Trophoblast cell (in vitro differentiated cells and primary cell): ENCODE results near the gene PRR14.

Experiments used
- DNase-seq, 2 donors: peaks; one replicate each; pipeline ENCODE4 v3.0.0-alpha.2; 2016
- H2AFZ ChIP-seq: 2 replicates; pipeline ENCODE4 v1.6.1; 2013; ENCODE audit warnings: low read length, moderate library complexity, mild to moderate bottlenecking; ENCODE audit not compliant: insufficient read depth, poor library complexity
- H2AK5ac ChIP-seq: 2 replicates; pipeline ENCODE4 v1.6.1; 2013; ENCODE audit warnings: mild to moderate bottlenecking, low read length
- H2BK120ac ChIP-seq: 2 replicates; pipeline ENCODE4 v1.6.1; 2013; ENCODE audit warnings: low read length, mild to moderate bottlenecking, moderate library complexity; ENCODE audit not compliant: insufficient read depth, poor library complexity
- H2BK12ac ChIP-seq: 2 replicates; pipeline ENCODE4 v1.6.1; 2013; ENCODE audit warnings: mild to moderate bottlenecking, low read length, moderate library complexity
- H2BK5ac ChIP-seq: 2 replicates; pipeline ENCODE4 v1.6.1; 2013; ENCODE audit warnings: low read length, low read depth, moderate library complexity, mild to moderate bottlenecking; ENCODE audit not compliant: poor library complexity
- H3K14ac ChIP-seq: 2 replicates; pipeline ENCODE4 v1.6.1; 2013; ENCODE audit warnings: mild to moderate bottlenecking, low read length
- H3K18ac ChIP-seq: 2 replicates; pipeline ENCODE4 v1.6.1; 2013; ENCODE audit warnings: mild to moderate bottlenecking, low read length
- H3K23ac ChIP-seq: 2 replicates; pipeline ENCODE4 v1.6.1; 2013; ENCODE audit warnings: low read length
- H3K27ac ChIP-seq: 2 replicates; pipeline ENCODE4 v1.5.1; 2013; ENCODE audit warnings: low read depth, mild to moderate bottlenecking, inconsistent platforms, low read length, moderate library complexity
- H3K27me3 ChIP-seq: 2 replicates; pipeline ENCODE4 v1.6.1; 2013; ENCODE audit warnings: inconsistent platforms, mild to moderate bottlenecking, low read length, moderate library complexity; ENCODE audit not compliant: insufficient read depth
- H3K36me3 ChIP-seq, 2 experiments: 1 replicate in 1 of 2; 2 replicates in 1 of 2; pipeline ENCODE4 v1.6.1; 2013; ENCODE audit warnings: low read length in 2 of 2, mild to moderate bottlenecking in 2 of 2, moderate library complexity in 1 of 2; ENCODE audit not compliant: insufficient read depth in 2 of 2, control insufficient read depth in 1 of 2
- H3K4ac ChIP-seq: 2 replicates; pipeline ENCODE4 v1.6.1; 2013; ENCODE audit warnings: low read depth, mild to moderate bottlenecking, low read length, moderate library complexity
- H3K4me1 ChIP-seq, 2 experiments: 1 replicate in 1 of 2; 2 replicates in 1 of 2; pipeline ENCODE4 v1.6.1; 2013; ENCODE audit warnings: low read length in 2 of 2, mild to moderate bottlenecking in 2 of 2, moderate library complexity in 1 of 2; ENCODE audit not compliant: insufficient read depth in 2 of 2, control insufficient read depth in 1 of 2
- H3K4me2 ChIP-seq: 2 replicates; pipeline ENCODE4 v1.6.1; 2013; ENCODE audit warnings: inconsistent platforms, mild to moderate bottlenecking, low read length, moderate library complexity
- H3K4me3 ChIP-seq: 2 replicates; pipeline ENCODE4 v1.5.1; 2013; ENCODE audit warnings: mild to moderate bottlenecking, low read depth, low read length, inconsistent platforms
- H3K79me1 ChIP-seq: one replicate; pipeline ENCODE4 v1.6.1; 2013; ENCODE audit warnings: low read length
- H3K79me2 ChIP-seq: 2 replicates; pipeline ENCODE4 v1.6.1; 2013; ENCODE audit warnings: low read length, mild to moderate bottlenecking; ENCODE audit not compliant: control insufficient read depth, insufficient read depth, poor library complexity
- H3K9ac ChIP-seq: 2 replicates; pipeline ENCODE4 v1.6.1; 2013; ENCODE audit warnings: mild to moderate bottlenecking, low read length
- H3K9me3 ChIP-seq: 2 replicates; pipeline ENCODE4 v1.6.1; 2013; ENCODE audit warnings: low read depth, mild to moderate bottlenecking, control low read depth, inconsistent platforms, low read length; ENCODE audit not compliant: insufficient read depth
- H4K12ac ChIP-seq: 2 replicates; pipeline ENCODE4 v1.6.1; 2013; ENCODE audit warnings: low read depth, mild to moderate bottlenecking, low read length, moderate library complexity
- H4K8ac ChIP-seq: 2 replicates; pipeline ENCODE4 v1.6.1; 2013; ENCODE audit warnings: low read depth, mild to moderate bottlenecking, low read length, moderate library complexity
- H4K91ac ChIP-seq: one replicate; pipeline ENCODE4 v1.6.1; 2013; ENCODE audit warnings: low read depth, mild to moderate bottlenecking, low read length, moderate library complexity
- WGBS: extraction: QIAGEN DNeasy Blood & Tissue Kit; methylation state at CpG from one replicate; pipeline ENCODE4 v1.1.7; 2013; ENCODE audit warnings: missing lambda C conversion rate; ENCODE audit not compliant: insufficient read length, insufficient coverage; ENCODE audit errors: extremely low coverage; 5-methylcytosine and 5-hydroxymethylcytosine counted together

The PRR14 gene

GRCh38 chr16:30655815-30656347, 5.1 kb downstream of the PRR14 start:
- H3K27ac ChIP-seq = no peak overlapping the region

GRCh38 chr16:30656388-30656787, 5.6 kb downstream of the PRR14 start:
- Histone ChIP-seq H3K9ac (no peak overlapping the region), H4K91ac (no peak overlapping the region), H3K4ac (no peak overlapping the region), H3K27me3 (no peaks in the 10 kb centered on the region), H3K79me1 (peaks cover 25% of the 10 kb centered on the region), H3K4me3 (no peak overlapping the region), H3K27ac (no peak overlapping the region), H2BK5ac (no peak overlapping the region), H3K4me1 (peaks cover 18 to 22% of the 10 kb centered on the region in 2 experiments), H3K4me2 (no peak overlapping the region), H4K8ac (no peak overlapping the region), H2BK120ac (no peak overlapping the region), H2BK12ac (no peak overlapping the region), H2AK5ac (no peak overlapping the region), H3K79me2 (peaks cover 21% of the 10 kb centered on the region), H2AFZ (no peak overlapping the region), H4K12ac (no peak overlapping the region), H3K14ac (no peak overlapping the region), H3K36me3 (peaks cover 43 to 44% of the 10 kb centered on the region in 2 experiments), H3K23ac (no peak overlapping the region), H3K18ac (no peak overlapping the region), H3K9me3 (no peaks in the 10 kb centered on the region)
- DNase-seq = no peak
- no CpG with 5 or more reads among the region's 8 CpGs for WGBS

More at GRCh38 chr16:30655815-30656347, 5.1 kb downstream of the PRR14 start:
- H3K9ac ChIP-seq = no peak overlapping the region
- H2AFZ ChIP-seq = no peak overlapping the region
- no peak overlapping the region for H3K4me3 ChIP-seq
- H4K8ac ChIP-seq = no peak overlapping the region
- H2BK120ac ChIP-seq = no peak overlapping the region
- no peak overlapping the region for H4K91ac ChIP-seq
- DNase-seq = no peak
- H3K14ac ChIP-seq = no peak overlapping the region
- H3K4me2 ChIP-seq = no peak overlapping the region
- H3K79me1 ChIP-seq = peaks cover 29% of the 10 kb centered on the region
- H2BK5ac ChIP-seq = no peak overlapping the region
- no peaks in the 10 kb centered on the region for H3K27me3 ChIP-seq
- H4K12ac ChIP-seq = no peak overlapping the region
- H3K36me3 ChIP-seq = peaks cover 38 to 39% of the 10 kb centered on the region in 2 experiments
- no peak overlapping the region for H3K23ac ChIP-seq
- H3K18ac ChIP-seq = no peak overlapping the region
- peaks cover 15 to 18% of the 10 kb centered on the region in 2 experiments for H3K4me1 ChIP-seq
- H3K4ac ChIP-seq = no peak overlapping the region
- no CpG with 5 or more reads among the region's 12 CpGs for WGBS
- H2AK5ac ChIP-seq = no peak overlapping the region
- H3K9me3 ChIP-seq = no peaks in the 10 kb centered on the region
- no peak overlapping the region for H2BK12ac ChIP-seq
- H3K79me2 ChIP-seq = peaks cover 24% of the 10 kb centered on the region

GRCh38 chr16:30656974-30657865, 6.5 kb downstream of the PRR14 start:
- no peak overlapping the region for H3K23ac ChIP-seq
- H3K79me2 ChIP-seq = peaks cover 18% of the 10 kb centered on the region
- no peak overlapping the region for H2BK120ac ChIP-seq
- H2BK5ac ChIP-seq = no peak overlapping the region
- H2AK5ac ChIP-seq = no peak overlapping the region
- no peaks in the 10 kb centered on the region for H3K27me3 ChIP-seq
- H3K4me3 ChIP-seq = peak overlapping the region; percentile 65
- peaks cover 48 to 51% of the 10 kb centered on the region in 2 experiments for H3K36me3 ChIP-seq
- no peak overlapping the region for H3K4ac ChIP-seq
- H3K27ac ChIP-seq = peak overlapping the region; percentile 48
- peak overlapping the region; percentile 16 for H3K14ac ChIP-seq
- H3K9me3 ChIP-seq = no peaks in the 10 kb centered on the region
- peak overlapping the region; percentile 13 for H2AFZ ChIP-seq
- WGBS = no CpG with 5 or more reads among the region's 32 CpGs
- H4K8ac ChIP-seq = peak overlapping the region; percentile 55
- H4K91ac ChIP-seq = peak overlapping the region; percentile 69
- DNase-seq = no peak
- H3K9ac ChIP-seq = peak overlapping the region; percentile 18
- peak overlapping the region; percentile 6 for H4K12ac ChIP-seq
- H3K79me1 ChIP-seq = peaks cover 22% of the 10 kb centered on the region
- peaks cover 16 to 18% of the 10 kb centered on the region in 2 experiments for H3K4me1 ChIP-seq
- H2BK12ac ChIP-seq = no peak overlapping the region
- H3K18ac ChIP-seq = no peak overlapping the region
- H3K4me2 ChIP-seq = peak overlapping the region; percentile 78

GRCh38 chr16:30657866-30658730, 7.3 kb downstream of the PRR14 start, which contains the start of gene FBRS:
Gene FBRS (plus strand): TSS chr16:30658431. CDS start chr16:30659519, 1,088 bp downstream.
- H4K12ac ChIP-seq = peak within 1 kb of the TSS; percentile 83
- peak within 1 kb of the TSS; percentile 65 for H2AFZ ChIP-seq
- peak within 1 kb of the TSS; percentile 89 for H2BK120ac ChIP-seq
- H2AK5ac ChIP-seq = peak within 1 kb of the TSS; percentile 41
- H3K79me1 ChIP-seq = peaks cover 22% of the 10 kb centered on the region
- DNase-seq = peak; percentile 100
- H3K27ac ChIP-seq = peak within 1 kb of the TSS; percentile 99
- peak within 1 kb of the TSS; percentile 93 for H4K8ac ChIP-seq
- peak within 1 kb of the TSS; percentile 62 for H3K4ac ChIP-seq
- peak within 1 kb of the TSS; percentile 92 for H3K4me2 ChIP-seq
- H3K9me3 ChIP-seq = no peaks in the 10 kb centered on the region
- H2BK12ac ChIP-seq = no peak within 1 kb of the TSS
- H2BK5ac ChIP-seq = peak within 1 kb of the TSS; percentile 98
- H3K9ac ChIP-seq = peak within 1 kb of the TSS; percentile 100
- no CpG with 5 or more reads among the region's 86 CpGs for WGBS
- H3K4me1 ChIP-seq = peaks cover 16 to 18% of the 10 kb centered on the region in 2 experiments
- peak within 1 kb of the TSS; percentile 95 for H3K4me3 ChIP-seq
- peaks cover 49 to 53% of the 10 kb centered on the region in 2 experiments for H3K36me3 ChIP-seq
- no peak within 1 kb of the TSS for H3K23ac ChIP-seq
- H3K79me2 ChIP-seq = peaks cover 18% of the 10 kb centered on the region
- peak within 1 kb of the TSS; percentile 83 for H4K91ac ChIP-seq
- H3K14ac ChIP-seq = peak within 1 kb of the TSS; percentile 92
- peak within 1 kb of the TSS; percentile 91 for H3K18ac ChIP-seq
- no peaks in the 10 kb centered on the region for H3K27me3 ChIP-seq
